ENCODE results near the gene NR1H3.
A peak's percentile ranks its signal among the peaks of the same experiment; 100 is the strongest.

The NR1H3 gene

DNA sequence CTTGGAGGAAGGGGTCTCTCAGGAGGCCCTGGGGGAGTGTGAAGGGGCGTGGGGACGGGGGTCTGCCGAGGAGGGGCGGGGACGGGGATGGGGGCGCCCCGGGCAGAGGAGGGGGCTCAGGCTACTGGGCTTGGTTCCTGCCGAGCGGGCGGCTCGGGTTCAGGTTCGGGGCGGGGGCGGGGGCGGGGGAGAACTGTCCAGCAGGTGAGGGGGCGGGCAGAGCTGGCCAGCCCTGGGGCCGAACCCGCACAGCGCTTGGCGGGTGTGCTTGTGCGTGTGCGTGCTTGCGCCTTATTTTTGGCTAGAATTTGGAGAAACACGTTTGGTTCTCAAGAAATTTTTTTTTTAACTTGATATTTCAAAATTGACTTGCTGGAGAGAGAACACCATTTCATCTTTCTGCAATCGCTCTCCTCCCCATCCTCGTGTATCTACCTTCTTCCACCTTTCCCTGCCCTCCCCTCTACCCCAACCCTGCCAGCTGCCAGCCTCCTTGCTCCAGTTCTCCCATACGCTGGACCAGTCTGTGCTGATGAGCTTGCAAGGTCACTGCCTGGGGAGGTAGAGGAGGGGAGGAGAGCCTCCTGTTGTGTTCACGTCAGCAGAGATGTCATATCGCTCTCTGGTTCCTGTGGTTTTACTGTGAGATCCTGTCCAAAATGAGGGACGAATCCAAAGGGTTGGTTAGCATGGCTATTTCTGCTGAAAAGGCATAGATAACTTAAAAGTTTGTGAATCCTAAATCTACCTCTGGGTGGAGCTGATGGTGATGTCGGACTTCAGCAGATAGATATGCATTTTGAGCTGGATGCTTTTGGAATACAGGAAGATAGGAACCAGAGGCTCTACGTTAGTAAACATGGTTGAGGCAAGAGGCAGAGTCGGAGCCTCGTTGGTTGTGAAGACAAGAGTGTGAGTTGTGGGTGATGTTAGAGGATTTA, 12.8 kb downstream of the NR1H3 start:
- peak in 1 of 2 experiments; percentile 28 for DNase-seq

DNA sequence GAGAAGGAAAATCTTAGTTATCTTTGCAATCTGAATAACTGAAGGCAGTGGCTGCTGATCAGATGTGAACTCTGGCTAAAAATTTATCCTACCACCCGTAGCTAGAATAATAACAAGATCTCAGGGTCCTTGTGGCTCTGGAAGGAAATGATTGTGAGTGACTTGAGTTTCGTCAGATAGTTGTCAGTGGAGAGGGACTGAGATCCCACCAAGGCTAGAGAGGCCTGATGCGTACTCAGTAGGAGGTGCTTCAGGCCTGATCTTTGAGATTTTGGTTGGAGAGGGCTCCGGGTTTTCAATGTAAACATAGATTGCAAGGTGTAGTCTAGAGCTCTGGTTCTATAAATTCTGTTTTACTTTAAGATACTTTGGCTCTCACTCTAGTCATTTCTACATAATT, 13.5 kb downstream of the NR1H3 start:
- DNase-seq: no peak

DNA sequence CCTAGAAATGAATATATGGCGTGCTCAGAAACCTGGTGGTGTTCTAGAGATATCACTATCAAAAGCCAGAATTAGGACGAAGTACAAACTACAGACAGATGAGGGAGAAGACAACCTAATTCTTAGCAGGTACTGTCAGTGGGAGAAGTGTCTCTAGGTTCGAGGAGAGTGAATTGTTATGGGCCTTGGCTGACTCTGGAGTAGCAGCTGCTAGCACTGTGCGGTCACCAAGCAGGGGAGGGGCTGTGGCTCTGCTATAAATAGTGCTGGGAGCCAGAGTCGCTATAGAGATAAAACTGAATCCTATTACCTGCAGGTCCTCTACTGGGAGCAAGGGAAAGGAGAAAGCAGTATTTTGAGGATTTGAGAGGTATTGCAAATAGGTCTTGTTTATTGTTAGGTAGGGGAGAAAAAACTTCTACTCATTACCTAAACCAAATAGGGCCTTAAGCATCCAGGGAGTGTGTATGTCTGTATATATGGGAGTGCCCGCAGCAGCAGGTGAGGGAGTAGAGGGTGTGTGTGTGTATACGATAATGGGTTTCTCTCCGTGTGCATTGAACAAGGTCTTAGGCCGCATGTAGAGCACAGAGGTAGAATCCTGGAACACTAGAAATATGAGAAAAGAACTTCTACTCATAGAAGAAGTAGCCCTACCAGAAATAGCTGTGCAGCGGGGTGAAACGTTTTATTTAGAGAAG, 14.3 kb downstream of the NR1H3 start:
- no peak for DNase-seq

DNA sequence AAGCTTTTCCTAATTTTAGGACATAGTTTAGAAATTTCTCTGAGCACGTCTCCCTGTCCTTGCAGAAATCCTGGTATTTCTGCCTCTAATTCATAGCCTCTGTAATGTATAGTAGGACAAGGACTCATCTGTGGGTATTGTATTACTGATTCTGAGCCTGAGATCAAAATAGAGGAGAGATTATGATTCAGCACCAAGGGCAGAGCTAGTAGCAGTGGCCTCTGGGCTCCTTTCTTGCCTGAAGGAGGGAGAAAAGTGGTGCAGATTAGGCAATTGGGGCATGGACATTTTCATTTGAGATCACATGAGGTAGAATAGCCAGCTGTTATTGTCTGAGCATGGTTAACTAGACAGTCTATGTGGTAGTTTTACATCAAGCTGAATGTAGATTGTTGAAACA, 14.9 kb downstream of the NR1H3 start:
- no peak for DNase-seq

- no peak for DNase-seq
Measured at GRCh38 chr11:47274495-47275235, 16.9 kb downstream of the NR1H3 start.

GRCh38 chr11:47276923-47277322, 19.1 kb downstream of the NR1H3 start:
- no peak for DNase-seq

- DNase-seq: no peak
Measured at GRCh38 chr11:47278058-47278457, 20.3 kb downstream of the NR1H3 start.

- no peak for DNase-seq
Measured at GRCh38 chr11:47278769-47279168, 21.0 kb downstream of the NR1H3 start.

DNA sequence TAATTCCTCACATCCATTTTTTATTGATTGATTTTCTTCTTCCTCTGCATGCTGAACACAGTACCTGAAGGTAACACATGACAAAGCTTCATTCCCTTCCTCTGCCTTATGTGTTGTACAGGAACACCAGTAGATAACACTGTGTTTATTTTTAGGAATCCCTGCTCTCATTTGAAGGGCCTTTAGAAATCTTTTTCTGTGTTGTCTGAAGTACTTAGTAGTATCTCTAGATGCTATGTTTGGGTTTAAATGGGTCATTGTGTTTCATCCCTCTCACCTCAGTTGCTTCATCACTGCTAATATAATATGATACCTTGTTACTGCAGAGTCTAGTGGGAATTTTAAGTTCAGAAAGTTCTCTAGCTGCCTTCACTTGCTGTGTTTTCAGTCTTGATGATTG, 22.3 kb downstream of the NR1H3 start:
- no peak for DNase-seq

DNA sequence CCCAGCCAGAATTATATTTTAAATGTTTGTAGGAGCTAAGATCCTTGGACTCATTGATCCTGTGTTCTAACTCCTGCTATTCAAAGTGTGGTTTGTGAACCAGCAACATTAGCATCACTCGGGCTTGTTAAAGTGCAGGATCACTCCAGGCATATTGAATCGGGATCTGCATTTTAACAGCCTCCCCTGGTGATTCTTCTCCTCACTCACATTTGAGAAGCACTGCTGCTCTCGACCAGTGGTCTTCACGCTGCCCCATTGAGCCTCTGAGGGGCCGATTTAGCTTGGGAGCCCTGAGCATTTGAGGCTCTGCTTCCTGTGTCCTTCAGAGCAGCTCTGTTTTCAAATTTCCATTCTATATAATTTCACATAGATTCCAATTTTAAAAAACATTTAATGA, 23.1 kb downstream of the NR1H3 start:
- DNase-seq: no peak

GRCh38 chr11:47282462-47282861, 24.7 kb downstream of the NR1H3 start:
- DNase-seq: no peak

- no peak for DNase-seq
Measured at GRCh38 chr11:47284151-47284550, 26.4 kb downstream of the NR1H3 start.

DNA sequence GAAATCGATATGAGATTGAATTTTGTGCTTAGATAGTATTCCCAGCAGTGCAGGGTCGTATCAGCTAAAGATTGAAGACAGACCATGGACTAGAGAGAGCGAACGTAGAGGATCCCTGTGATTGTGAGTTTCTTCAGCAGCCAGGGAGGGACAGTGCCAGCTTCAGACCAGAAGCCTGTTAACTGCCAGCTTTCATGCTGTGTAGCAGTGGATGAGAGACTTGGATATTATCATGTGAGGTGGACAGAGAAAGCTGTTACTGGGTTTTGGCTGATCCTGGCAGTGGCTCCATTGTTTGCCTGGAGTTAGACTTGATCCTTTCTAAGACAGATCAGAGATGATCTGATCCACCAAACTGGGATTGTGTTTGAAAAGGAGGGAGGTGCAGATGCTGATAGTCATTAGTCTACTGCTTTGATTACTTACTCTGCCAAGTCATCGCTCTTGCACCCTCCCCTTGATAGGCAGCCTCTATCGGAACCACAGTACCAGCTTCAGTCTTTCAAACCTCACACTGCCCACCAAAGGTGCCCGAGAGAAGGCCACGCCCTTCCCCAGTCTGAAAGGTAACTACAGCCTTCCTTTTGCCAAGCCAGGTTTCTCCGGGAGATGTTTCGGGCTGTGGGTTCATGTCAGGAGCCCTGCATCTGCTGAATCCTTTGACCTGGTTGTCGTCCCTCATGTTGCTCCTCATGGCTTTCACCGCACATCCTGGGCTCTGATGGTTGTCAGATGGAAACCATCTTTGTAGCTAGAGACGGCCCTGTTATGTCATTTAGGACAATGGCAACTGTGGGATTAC, 28.4 kb downstream of the NR1H3 start:
- DNase-seq: no peak

GRCh38 chr11:47288066-47288465, 30.3 kb downstream of the NR1H3 start:
- DNase-seq: no peak

DNA sequence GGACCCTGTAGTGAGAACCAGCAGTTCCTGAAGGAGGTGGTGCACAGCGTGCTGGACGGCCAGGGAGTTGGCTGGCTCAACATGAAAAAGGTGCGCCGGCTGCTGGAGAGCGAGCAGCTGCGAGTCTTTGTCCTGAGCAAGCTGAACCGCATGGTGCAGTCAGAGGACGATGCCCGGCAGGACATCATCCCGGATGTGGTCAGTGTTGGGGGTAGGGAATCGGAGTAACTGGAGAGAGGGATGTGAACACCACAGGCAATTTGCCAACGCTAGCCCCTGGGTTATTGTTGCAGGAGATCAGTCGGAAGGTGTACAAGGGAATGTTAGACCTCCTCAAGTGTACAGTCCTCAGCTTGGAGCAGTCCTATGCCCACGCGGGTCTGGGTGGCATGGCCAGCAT, 32.1 kb downstream of the NR1H3 start:
- DNase-seq: no peak

- no peak for DNase-seq
Measured at GRCh38 chr11:47295385-47295784, 37.6 kb downstream of the NR1H3 start.

GRCh38 chr11:47296045-47296444, 38.2 kb downstream of the NR1H3 start:
- DNase-seq: no peak

DNA sequence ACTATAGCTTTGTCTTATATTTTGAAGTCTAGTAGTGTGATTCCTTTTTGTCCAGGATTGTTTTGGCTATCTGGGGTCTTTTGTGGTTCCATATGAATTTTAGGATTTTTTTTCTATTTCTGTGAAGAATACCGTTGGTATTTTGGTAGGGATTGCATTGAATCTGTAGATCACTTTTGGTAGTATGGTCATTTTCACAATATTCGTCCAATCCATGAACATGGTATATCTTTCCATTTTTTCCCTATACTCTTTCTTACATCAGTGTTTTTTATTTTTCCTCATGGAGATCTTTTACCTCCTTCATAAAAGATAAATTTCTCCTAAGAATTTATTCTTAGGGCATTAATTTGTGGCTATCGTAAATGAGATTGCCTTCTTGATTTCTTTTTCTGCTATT, 41.3 kb downstream of the NR1H3 start:
- DNase-seq: no peak

- DNase-seq: no peak
Measured at GRCh38 chr11:47302853-47303252, 45.1 kb downstream of the NR1H3 start.

DNA sequence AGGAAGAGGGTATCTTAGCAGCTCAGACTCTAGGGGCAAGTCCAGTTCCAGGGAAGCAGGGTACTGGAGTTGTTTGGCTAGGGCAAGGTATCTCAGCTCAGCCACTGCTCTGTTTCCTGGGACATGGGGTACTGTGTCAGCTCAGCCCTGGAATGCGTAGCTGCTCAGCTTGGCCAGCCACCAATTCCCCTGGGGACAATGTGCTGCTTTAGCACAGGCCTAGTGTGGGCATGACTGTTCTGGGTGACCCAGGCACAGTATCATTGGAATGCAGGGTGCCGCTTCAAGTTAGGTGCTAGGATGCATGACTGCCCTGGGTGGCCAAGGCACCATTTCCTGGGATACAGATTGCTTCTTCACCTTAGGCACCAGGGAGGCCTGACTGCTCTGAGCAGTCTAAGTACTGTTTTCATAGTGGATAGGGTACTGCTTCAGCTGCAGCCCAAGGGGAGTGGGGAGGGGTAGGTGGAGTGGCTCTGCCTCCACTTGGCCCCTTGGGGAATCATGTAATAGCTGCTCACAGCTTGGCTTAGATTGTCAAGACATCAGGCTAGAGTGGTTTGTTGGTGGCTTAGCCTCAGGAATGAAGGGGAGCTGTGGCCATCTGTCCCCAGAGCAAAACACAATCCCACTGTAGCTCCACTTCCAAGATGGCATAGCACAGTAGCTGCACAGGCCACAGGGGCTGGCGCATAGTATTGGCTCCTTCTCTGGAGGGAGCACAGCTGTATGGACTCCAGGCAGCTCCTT, 48.1 kb downstream of the NR1H3 start:
- DNase-seq: no peak

DNA sequence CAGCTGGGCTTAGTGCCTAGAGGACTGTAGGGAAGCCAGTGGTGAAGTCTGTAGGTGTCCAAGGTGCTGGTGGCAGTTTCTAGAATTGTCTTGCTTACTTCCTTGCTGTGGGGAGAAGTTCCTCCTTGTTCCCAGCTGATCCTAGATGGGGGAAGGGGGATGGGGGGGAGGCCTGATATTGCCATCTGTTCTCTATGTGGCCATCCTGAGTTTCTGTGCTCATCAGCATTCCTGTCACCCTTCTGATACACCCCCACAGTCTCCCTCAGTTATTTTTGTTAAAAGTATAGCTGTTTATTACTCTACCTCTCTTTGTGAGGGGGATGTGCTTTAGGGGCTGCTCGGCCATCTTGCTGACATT, 48.7 kb downstream of the NR1H3 start:
- no peak for DNase-seq

Data from SW 1271 (cell line).